Measurements from ENCODE around the gene ETV5. TPM values are rescaled to one million over a fixed set of nuclear protein-coding genes. Genes with fewer than 3 reads are reported as not detected.

The ETV5 gene
- total and polyA plus RNA-seq, 2 donors (not counting 1 experiment from before 2014, with no cell fraction given), result 0.12 to 0.74 TPM

- intact Hi-C loops (cut with micrococcal nuclease), result no loop called here
- Histone ChIP-seq H2AFZ (ENCODE audit: insufficient read depth, low read depth, low read length, poor library complexity, severe bottlenecking) (no peak overlapping the region), H3K4me1 (ENCODE audit: control insufficient read depth in 2 of 2, insufficient read depth in 2 of 2, low read length in 2 of 2) (no peaks in the 10 kb centered on the region), H3K9ac (ENCODE audit: low read length) (no peak overlapping the region), H3K36me3 (replicated peaks in 1 of 2; ENCODE audit: control extremely low read depth in 1 of 2, control insufficient read depth in 1 of 2, extremely low read depth in 1 of 2, insufficient read depth in 2 of 2, low read length in 1 of 2) (no peaks in the 10 kb centered on the region), H3K27ac (ENCODE audit: low read length in 2 of 2) (no peak overlapping the region), H3K27me3 (replicated peaks in 1 of 4; ENCODE audit: control extremely low read depth in 1 of 4, control insufficient read depth in 3 of 4, insufficient read depth in 4 of 4, low read length in 3 of 4) (no peaks in the 10 kb centered on the region), H3K4me2 (replicated peaks; ENCODE audit: low read depth, low read length, poor library complexity, severe bottlenecking) (no peak overlapping the region), H3K9me3 (ENCODE audit: control extremely low read depth in 1 of 3, control insufficient read depth in 2 of 3, insufficient read depth in 1 of 3, low read length in 2 of 3) (no peaks in the 10 kb centered on the region), H3K79me2 (ENCODE audit: control insufficient read depth, insufficient read depth, low read length) (no peaks in the 10 kb centered on the region), H4K20me1 (ENCODE audit: control insufficient read depth, insufficient read depth, low read length, poor library complexity, severe bottlenecking) (no peaks in the 10 kb centered on the region), H3K4me3 (ENCODE audit: control extremely low read depth in 1 of 5, extremely low read depth in 1 of 5, insufficient read depth in 1 of 5, low read depth in 2 of 5, low read length in 4 of 5) (no peak overlapping the region)
- Mint-ChIP-seq H3K27me3 (peaks cover 3% of the 10 kb centered on the region), H3K9me3 (ENCODE audit: insufficient read depth) (no peaks in the 10 kb centered on the region), H3K4me3 (no peak overlapping the region), H3K27ac (no peak overlapping the region), H3K4me1 (no peaks in the 10 kb centered on the region)
- ATAC-seq (ENCODE audit: low read depth) (no peak), DNase-seq (no peak)
- no peak for TF ChIP-seq CTCF (IDR thresholded peaks at IDR 0.05)
- no peak for TF ChIP-seq EZH2 (IDR thresholded peaks at IDR 0.05; ENCODE audit: borderline replicate concordance, insufficient read depth, low read depth, low read length, poor library complexity, severe bottlenecking)
- 100% methylated on average over 2 of the region's 3 CpGs for WGBS (ENCODE audit: insufficient coverage)
- ChIA-PET CTCF (no interaction called here), POLR2A (no interaction called here)
Observed at GRCh38 chr3:186048119-186048518, 60.8 kb downstream of the ETV5 start.

- Histone ChIP-seq H3K4me1 (ENCODE audit: control insufficient read depth in 2 of 2, insufficient read depth in 2 of 2, low read length in 2 of 2) (no peaks in the 10 kb centered on the region), H3K4me3 (ENCODE audit: control extremely low read depth in 1 of 5, extremely low read depth in 1 of 5, insufficient read depth in 1 of 5, low read depth in 2 of 5, low read length in 4 of 5) (no peak overlapping the region), H4K20me1 (ENCODE audit: control insufficient read depth, insufficient read depth, low read length, poor library complexity, severe bottlenecking) (no peaks in the 10 kb centered on the region), H3K36me3 (replicated peaks in 1 of 2; ENCODE audit: control extremely low read depth in 1 of 2, control insufficient read depth in 1 of 2, extremely low read depth in 1 of 2, insufficient read depth in 2 of 2, low read length in 1 of 2) (no peaks in the 10 kb centered on the region), H3K9me3 (ENCODE audit: control extremely low read depth in 1 of 3, control insufficient read depth in 2 of 3, insufficient read depth in 1 of 3, low read length in 2 of 3) (no peaks in the 10 kb centered on the region), H3K9ac (ENCODE audit: low read length) (no peak overlapping the region), H3K79me2 (ENCODE audit: control insufficient read depth, insufficient read depth, low read length) (no peaks in the 10 kb centered on the region), H2AFZ (ENCODE audit: insufficient read depth, low read depth, low read length, poor library complexity, severe bottlenecking) (no peak overlapping the region), H3K27me3 (replicated peaks in 1 of 4; ENCODE audit: control extremely low read depth in 1 of 4, control insufficient read depth in 3 of 4, insufficient read depth in 4 of 4, low read length in 3 of 4) (peaks cover 0 to 8% (median 0%) of the 10 kb centered on the region in 4 experiments), H3K27ac (ENCODE audit: low read length in 2 of 2) (no peak overlapping the region), H3K4me2 (replicated peaks; ENCODE audit: low read depth, low read length, poor library complexity, severe bottlenecking) (no peak overlapping the region)
- ChIA-PET CTCF (no interaction called here), POLR2A (interaction anchor here (0.6 kb wide), 1 partner anchor 136 kb away, joined by 3 read pairs; no protein-coding TSS in a partner anchor)
- Mint-ChIP-seq H3K27ac (no peak overlapping the region), H3K9me3 (ENCODE audit: insufficient read depth) (no peaks in the 10 kb centered on the region), H3K4me3 (no peak overlapping the region), H3K4me1 (no peaks in the 10 kb centered on the region), H3K27me3 (peaks cover 13% of the 10 kb centered on the region)
- TF ChIP-seq EZH2 (IDR thresholded peaks at IDR 0.05; ENCODE audit: borderline replicate concordance, insufficient read depth, low read depth, low read length, poor library complexity, severe bottlenecking) (no peak), CTCF (IDR thresholded peaks at IDR 0.05) (no peak)
- intact Hi-C loops (cut with micrococcal nuclease), result no loop called here
- WGBS (ENCODE audit: insufficient coverage), result 89% methylated on average over 4 of the region's 5 CpGs
- no peak for DNase-seq
- no peak for ATAC-seq (ENCODE audit: low read depth)
Observed at GRCh38 chr3:186046838-186047237, 62.1 kb downstream of the ETV5 start.
